GM18907 (cell line): ENCODE data around the gene SPAG16.
"Not testable (repeated sequence)": the region's sequence is repeated elsewhere in the genome, so short reads cannot be mapped to it uniquely, and the experiment has no call there.

ENCODE experiments used
- ATAC-seq: cut with Tn5 transposase; IDR thresholded peaks from one replicate; pipeline ENCODE4 v1.9.1; 2021; ENCODE audit warnings: mild to moderate bottlenecking, moderate library complexity; ENCODE audit not compliant: unreplicated experiment

Gene SPAG16

DNA sequence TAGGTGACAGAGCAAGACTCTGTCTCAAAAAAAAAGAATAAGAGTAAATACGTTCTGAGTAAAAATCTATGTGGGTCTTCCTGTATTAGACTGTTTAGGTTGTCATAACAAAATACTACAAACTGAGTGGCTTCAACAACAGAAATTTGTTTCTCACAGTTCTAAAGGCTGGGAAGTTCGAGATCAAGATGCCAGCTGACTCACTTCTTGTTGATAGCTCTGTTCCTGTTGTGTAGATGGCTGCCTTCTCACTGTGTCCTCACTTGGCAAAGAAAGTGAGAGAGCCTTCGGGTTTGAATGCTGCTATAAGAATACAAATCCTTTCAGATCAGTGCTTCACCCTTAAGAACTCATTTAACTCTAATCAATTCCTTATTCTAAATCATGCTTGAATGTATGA, 696.6 kb downstream of the SPAG16 start:
- ATAC-seq = no peak

DNA sequence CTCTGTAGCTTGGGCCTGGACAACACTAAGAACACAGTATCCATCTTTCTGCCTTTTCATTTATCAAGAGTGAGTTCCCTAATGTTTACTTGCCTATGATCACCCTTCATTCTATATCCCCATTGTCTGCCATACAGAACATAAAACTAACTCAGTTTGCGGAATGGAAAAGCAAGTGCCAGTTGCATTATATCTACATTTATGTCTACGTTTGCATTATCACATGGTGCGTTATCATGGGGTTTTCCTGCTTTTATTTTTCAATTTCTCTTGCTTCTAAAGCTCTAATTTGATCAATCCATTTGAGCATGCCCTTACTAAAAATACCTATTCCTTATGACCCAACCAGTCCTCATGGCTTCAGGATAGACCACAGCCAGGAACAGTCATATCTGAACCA, 704.9 kb downstream of the SPAG16 start:
- no peak for ATAC-seq

DNA sequence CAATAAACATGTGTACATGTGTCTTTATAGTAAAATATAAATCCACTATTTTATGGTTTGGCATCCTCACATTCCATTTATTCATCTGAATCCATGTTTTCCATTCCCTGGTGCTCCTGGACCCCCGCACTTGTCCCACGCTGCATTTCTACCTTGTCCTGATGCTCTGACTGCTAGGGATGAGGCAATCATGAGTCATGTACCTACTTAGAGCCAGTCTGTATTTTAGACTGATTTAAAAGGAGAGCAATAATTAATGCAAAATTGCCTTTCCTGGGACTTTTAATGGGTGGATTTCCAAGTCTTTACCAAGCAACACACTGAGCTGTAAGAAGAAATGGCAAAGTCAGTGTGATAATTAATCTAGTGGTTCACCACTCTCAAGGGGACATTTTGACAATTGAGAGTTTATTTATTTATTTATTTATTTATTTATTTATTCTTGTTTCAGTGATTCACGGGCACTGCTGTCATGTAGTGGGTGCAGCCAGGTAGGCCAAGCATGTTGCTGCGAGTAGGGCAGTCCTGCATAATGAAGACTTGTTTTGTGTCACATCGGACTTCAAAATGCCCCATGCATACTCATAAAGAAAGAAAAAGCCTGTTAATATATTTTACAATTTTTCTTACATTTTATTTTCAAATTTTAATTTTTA, 707.3 kb downstream of the SPAG16 start:
- ATAC-seq = no peak

DNA sequence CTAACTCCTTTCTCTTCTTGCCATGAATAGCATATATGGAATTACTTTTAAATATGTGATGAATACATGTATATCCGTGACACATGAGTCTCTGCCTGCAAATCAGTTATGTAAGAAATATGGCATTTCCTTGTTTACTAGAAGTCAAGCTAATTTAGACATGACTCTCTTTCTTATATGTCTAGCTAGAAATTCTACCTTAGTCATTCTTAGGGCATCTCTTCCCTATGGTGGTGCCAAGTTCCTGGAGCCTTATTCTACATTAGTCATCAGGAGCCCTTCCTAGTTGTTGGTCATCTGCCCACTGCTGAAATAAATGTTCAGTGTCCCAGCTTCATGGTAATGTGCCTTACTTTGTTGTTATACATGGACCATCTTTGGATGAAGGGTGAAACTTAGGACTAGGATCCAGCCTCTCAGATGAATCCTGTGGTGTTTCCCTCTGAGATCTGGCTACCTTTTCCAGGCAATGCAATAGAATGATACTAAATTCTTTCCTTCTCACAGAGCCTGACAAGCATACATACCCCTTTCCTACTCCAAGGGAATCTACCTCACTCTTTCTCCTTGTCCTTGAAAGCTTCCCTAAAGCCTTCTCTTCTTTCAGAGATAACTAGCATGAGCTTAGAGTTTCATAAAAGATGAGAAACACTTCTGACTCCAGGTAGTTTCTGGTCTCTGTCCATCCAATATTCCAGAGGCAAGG, 711.3 kb downstream of the SPAG16 start:
- no peak for ATAC-seq

DNA sequence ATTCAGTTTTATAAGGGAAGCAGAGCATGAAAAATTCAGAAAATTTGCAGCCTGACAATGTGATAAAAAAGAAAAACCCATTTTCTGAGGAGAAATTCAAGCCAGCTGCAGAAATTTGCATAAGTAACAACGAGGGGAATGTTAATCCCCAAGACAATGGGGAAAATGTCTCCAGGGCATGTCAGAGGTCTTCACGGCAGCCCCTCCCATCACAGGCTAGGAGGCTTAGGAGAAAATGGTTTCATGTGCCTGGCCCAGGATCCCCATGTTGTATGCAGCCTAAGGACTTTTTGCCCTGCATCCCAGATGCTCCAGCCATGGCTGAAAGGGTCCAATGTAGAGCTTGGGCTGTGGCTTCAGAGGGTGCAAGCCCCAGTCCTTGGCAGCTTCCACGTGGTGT, 714.7 kb downstream of the SPAG16 start:
- not testable (repeated sequence) for ATAC-seq

DNA sequence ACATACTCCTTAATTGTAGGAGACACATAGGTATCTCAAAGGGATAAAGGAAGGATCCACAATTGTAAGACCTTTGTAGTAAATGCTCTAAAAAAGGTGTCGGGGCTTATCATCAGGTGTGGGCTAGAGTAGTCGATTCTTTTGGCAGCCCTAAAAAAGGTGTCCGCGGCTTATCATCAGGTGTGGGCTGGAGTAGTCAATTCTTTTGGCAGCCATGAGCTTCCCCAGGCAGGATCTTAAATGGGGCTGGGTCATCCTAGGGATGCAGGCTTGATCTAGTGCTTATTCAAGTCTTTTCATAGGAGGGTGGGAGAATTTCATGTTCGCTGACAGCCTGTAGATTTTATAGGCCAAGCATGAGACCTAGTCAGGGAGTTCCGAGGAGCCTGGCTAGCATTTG, 720.2 kb downstream of the SPAG16 start:
- no peak for ATAC-seq

DNA sequence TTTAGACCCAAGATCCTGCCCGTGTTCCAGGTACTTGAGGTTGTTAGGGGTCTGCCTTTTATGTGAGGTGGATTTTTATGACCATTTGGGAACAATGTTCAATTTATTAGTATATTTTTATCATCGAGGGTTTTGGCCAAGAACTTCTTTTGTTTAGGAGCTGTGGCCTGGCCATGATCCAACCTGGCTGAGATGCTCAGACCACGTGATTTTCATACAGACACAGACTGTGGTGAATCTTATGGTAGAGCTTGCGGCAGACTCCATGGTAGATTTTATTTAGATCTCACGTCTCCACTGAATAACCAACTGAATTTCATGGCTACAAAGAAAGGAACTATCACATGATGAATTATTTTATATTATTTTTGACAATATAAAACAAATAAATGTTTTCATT, 721.1 kb downstream of the SPAG16 start:
- no peak for ATAC-seq

DNA sequence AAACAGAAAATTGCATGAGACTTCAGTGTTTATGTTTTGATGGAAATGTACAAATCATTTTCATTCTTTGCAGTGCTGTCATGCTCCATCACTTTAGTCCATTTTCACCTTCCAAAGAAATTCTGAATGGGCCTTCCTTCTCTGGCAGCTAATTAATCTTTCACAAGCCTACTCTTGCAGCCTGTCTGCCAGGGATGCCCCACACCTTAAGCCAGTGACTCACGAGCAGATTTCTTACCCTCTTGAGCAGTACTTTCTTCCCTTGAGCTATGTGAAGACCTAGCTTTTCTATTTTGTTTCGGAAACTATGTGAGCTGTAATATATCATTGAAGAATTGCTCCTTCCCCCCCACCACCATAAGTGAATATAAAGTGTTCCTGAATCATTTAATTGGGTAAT, 722.3 kb downstream of the SPAG16 start:
- no peak for ATAC-seq

DNA sequence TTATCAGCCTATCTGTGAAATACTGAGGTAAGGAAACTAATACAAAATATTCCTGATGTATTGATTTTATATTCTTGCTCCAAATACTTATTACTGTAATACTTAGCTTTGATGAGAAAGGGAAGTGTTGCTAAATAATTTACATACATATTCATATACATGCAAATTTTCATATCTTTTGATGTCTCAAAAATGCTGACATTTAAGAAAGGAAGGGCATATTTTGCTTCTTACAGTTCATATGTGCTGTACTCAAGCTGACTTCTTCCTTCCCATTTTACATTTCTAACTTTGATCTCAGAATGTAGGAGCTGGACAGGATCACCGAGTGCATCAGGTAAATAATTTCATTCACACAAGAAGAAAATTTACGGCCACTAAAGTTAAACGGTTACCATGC, 727.4 kb downstream of the SPAG16 start:
- ATAC-seq = no peak

DNA sequence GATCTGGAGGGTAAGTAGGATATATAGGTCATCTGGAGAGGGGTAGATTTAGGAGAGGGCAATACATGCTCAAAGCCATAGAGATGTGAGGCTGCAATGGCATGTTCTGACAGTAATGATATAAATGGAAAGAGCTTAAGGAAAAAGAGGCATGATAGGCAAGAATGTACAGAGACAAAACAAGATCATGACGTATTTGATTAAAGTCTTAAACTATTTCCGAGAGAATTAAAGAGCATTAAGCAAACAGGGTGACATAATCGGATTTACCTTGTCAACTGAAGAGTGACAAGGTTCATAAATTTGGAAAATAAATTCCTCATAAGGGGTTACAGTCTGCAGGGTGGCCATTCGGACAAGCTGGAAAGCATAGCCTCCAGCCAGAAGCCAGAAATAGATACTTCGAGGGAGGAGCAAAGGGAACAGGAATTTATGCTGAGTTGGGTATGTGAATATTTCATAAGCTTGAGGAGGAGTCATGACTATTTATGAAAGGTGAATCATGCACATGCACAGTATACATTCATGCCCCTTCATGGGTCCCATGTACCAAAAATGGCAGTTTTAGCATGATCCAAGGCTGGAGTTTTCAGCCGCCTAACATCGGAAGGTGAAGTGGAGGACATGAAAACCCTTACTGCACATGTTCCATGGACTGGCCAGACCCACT, 730.4 kb downstream of the SPAG16 start:
- ATAC-seq = no peak

DNA sequence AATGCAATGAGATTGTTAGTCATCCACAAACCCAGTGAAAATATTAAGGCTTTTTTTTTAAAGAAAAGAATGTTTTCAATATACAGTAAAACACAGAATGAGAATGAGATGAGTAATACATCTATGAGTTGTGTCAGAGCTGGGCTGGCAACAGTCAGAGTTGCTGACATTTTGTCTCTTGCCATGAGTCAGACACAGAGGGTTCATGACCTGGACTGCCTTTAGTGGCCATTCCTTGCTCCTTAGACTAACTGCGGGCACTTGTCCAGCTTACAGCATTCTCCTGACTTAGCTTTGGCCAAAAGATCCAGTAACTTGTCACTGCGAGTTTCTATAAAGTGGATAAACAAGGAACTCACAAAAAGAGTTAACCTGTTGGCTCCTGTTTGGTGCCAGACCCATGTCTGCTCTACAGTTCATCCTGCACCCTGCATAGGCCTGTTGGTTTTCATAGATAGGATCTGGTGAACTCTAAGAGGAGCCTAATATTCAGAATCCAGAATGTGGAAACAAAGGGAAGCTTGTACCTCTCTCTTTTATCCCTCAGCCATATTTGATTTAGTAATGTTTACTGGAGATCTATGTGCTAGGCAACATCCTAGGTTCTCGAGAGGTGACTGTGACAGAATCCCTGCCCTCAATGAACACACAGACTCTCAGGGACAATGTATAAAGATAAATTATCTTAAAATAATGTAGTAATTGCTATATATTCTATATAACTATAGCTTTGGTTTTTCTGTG, 735.1 kb downstream of the SPAG16 start:
- no peak for ATAC-seq

DNA sequence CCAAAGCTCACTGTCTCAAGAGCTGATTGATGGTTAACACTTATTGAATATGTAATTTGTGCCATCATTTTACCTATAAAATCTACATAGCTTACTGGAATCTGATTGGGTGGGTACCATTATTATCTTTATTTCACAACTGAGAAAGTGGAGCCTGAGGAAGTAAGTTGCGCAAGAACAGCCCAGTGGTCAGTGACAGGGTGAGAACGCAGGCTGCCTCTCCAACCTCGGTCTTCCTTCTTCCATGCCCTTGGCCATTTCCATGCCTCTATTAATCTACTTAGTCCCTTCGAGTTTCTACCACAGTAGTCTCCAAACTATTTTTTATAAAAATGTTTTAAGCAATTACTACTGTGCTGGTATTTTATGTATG, 735.7 kb downstream of the SPAG16 start:
- ATAC-seq = no peak

DNA sequence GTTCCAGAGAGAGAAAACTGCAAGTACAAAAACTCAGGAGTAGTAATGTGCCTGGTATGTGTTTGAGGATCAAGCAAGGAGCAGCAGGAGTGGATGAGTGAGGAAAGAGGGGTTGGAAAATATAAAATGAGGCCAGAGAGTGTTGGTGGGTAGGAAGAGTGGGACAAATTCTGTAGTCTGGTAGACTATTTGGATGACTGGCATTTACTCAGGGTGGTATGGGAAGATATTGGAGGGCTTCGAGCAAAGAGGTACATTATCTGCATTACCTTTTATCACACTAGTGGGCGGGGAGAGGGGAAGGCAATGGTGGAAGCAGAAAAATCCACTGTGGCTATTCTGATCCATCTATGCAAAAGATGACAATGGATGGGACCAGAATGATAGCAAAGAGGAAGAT, 744.9 kb downstream of the SPAG16 start:
- no peak for ATAC-seq

DNA sequence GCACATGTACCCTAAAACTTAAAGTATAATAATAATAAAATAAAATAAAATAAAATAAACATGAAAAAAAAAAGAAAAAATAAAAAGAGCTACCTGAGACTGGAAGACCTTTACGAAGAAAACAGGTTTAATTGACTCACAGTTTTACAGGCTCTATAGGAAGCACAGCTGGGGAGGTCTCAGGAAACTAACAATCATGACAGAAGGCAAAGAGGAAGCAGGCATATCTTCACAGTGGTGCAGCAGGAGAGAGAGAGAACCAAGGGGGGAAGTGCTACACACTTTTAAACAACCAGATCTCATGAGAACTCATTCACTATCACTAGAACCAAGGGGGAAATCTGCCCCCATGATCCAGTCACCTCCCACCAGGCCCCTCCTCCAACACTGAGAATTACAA, 747.3 kb downstream of the SPAG16 start:
- no peak for ATAC-seq

DNA sequence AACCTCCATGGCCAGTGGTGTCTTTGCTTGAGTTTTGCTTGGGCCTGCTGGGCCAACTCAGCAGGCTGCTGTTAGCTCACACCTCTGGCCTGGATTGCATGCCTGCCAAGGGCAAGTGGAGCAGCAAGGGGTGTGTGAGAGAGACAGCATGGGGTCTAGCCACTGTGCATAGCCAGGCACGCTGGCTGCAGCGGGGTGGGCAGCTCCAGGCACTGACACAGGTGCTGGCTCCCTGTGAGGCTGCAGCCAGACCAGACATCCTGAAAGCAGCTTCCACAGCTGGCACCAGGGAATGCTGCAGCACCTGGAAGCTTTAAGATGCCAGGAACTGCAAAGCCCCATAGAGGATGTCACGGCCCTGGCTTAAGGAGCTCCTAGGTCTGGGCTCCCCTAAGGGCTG, 750.2 kb downstream of the SPAG16 start:
- ATAC-seq = no peak

DNA sequence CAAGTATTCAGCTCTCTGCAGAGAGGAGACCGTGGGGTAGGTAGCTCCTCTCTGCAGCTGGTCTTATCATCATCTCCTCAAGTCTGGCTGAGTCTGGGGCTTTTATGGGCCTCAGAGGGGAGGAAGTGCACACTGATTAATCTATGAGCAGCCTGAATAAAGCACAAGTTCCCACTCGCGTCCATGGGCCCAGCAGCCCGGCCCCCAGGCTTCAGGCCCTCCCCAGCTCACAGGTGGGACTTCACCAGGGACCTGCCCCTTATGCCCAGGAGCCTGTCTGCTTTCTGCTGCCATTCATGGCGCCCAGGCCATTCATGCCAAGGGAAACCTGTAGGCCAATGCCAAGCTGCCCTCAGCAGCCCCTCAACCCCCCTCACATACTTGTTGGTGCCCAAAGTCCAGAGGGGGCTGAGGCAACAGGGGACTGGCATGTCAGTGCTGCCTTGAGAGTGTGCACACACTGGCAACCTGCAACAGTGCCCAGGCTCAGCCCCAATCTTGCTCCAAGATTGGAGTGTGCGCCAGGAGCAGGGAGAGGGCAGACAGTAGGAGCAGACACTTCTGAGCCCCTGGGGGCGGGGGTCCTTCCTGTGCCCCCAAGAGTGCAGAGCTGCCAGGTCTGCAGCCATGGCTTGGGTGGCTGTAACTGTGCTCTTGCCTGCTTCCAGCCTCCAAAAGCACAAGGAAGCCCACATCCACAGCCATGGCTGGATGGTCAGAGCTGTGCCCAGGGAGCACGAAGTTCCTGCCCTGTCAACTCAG, 751.0 kb downstream of the SPAG16 start:
- ATAC-seq = no peak

DNA sequence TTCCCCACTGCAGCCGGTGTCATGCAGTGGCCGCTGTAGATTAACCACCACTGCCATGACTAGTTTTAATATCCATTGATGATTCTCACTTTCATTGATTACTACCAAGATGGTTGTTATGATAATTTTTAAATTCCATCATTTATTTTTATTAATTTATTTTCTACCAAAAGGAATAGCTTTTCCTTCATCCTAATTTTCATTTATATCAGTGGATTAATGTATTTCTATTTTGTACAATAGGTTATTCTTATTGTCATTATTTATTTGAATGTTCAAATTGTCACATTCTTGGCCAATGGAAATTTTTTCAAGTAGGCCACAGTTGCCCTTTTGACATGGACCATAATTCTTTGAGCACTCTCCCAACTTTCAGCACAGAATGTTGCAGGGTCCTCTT, 751.7 kb downstream of the SPAG16 start:
- no peak for ATAC-seq

DNA sequence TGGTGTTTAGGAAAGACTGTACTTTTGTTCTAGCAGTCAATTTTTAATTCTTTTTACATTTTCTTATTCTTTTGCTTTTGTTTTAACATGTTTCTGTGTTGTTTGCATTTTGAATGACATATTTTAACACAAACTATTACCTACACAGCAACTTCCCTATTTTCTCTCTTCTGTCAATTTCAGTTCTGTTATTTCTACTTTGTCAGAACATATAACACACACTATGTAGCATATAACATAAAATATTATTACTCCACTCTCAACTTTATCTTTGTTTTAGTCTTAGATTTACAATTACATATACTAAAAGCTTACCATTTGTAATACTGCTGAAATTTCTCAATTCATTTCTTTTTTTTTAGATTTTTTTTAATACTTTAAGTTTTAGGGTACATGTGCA, 753.9 kb downstream of the SPAG16 start:
- no peak for ATAC-seq

DNA sequence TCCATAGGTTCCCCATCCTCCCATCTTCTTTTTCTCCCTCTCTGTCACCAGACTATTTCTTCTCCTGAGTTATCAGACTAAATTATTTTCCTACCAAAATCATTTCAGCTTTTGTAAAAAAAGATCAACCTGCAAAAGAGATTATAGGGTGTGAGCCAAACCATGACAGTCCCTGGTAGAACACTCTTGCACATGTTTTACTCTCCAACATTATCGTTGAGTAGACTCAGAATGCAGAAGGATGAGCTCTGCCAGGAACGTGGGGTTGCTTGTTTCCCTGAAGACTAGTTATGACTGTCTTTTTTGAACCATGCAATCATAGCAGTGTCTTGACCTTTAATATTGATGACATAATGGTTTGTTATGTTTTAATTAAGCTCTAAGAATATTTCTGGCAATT, 766.5 kb downstream of the SPAG16 start:
- ATAC-seq = no peak

DNA sequence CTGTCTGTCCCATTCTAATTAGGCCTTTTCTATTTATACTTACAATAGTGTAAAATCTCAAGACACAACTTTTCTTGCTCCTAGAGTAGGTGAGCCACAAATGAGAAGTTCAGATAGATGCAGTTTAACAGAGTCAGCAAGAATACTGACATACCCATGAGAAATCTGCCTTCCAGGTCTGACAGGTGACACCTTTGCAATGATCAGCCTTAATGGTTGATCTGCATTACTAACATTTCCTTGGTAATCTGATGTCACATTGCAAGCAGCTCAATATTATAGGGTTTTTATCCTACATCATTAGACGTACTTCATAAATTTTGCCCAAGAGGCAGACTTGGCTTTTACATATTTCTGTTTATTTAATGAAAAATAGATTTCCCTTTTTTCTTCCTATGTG, 767.3 kb downstream of the SPAG16 start:
- no peak for ATAC-seq

DNA sequence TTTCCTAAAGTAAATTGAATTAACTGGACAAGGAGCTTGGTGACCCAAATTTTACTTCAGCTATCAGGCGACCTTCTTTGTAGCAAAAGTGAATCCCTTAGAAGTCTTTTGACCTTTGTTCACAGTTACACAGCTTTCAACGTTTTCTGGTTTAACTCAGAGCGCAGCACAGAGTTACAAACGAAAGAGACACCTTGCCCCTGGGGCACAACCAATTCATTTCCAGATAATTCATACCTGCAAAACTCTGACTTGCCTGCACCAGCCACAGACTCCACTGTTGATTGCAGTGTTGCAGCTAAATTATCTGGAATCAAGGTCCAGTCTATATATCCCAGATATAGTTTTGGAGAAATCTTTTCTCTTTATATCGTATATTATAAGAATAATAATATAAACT, 768.0 kb downstream of the SPAG16 start:
- no peak for ATAC-seq
